ENCODE results near the gene NEK4.

The NEK4 gene

DNA sequence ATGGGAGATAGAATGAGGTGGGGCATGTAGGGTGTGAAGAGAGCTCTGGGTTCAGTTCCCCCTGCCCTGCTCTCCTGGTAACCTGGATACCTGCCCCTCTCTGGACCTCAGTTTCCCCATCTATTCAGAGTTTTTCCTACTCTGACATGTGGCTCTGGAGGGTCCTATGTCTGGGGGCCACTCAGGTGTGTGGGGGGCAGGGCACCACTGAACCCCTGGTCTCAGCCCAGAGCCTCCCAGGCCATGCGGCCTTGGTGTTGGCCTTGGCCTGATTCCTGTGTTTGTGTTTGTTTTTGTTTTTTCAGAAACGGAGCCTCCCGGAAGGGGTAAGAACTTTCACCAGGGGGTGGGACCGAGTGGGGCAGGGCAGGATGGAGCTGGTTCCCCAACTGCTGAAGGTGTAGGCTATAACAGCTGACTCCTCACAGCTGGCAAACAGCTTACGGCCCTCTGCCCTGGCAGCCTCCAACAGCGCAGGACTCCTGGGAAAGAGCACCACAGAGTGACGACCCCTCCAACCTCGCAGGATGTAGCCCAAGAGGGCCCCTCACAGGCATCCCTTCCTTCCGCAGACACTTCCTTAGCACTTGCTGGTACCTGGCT, 24.7 kb upstream of the NEK4 start (continued):
- TF ChIP-seq ZBTB11 (tag by site-specific recombination; conservative IDR thresholded peaks at IDR 0.05; ENCODE audit: low read depth) (no peak), GLIS1 (tag by site-specific recombination; IDR thresholded peaks at IDR 0.05) (no peak), REPIN1 (tag by site-specific recombination; IDR thresholded peaks at IDR 0.05; ENCODE audit: low read depth) (no peak), ZNF354C (tag by site-specific recombination; IDR thresholded peaks at IDR 0.05; ENCODE audit: borderline replicate concordance, low read depth) (no peak), ZNF768 (tag by site-specific recombination; IDR thresholded peaks at IDR 0.05) (no peak), PBX3 (CRISPR knock-in tag; IDR thresholded peaks at IDR 0.05) (no peak), ZNF248 (tag by site-specific recombination; IDR thresholded peaks at IDR 0.05) (no peak), ZIC2 (tag by site-specific recombination; IDR thresholded peaks at IDR 0.05) (no peak), ZNF837 (tag by site-specific recombination; IDR thresholded peaks at IDR 0.05) (no peak)
- TF ChIP-seq, protein P1, sequence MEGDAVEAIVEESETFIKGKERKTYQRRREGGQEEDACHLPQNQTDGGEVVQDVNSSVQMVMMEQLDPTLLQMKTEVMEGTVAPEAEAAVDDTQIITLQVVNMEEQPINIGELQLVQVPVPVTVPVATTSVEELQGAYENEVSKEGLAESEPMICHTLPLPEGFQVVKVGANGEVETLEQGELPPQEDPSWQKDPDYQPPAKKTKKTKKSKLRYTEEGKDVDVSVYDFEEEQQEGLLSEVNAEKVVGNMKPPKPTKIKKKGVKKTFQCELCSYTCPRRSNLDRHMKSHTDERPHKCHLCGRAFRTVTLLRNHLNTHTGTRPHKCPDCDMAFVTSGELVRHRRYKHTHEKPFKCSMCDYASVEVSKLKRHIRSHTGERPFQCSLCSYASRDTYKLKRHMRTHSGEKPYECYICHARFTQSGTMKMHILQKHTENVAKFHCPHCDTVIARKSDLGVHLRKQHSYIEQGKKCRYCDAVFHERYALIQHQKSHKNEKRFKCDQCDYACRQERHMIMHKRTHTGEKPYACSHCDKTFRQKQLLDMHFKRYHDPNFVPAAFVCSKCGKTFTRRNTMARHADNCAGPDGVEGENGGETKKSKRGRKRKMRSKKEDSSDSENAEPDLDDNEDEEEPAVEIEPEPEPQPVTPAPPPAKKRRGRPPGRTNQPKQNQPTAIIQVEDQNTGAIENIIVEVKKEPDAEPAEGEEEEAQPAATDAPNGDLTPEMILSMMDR (tag by site-specific recombination; IDR thresholded peaks at IDR 0.05) = no peak
- TF ChIP-seq, protein P2, sequence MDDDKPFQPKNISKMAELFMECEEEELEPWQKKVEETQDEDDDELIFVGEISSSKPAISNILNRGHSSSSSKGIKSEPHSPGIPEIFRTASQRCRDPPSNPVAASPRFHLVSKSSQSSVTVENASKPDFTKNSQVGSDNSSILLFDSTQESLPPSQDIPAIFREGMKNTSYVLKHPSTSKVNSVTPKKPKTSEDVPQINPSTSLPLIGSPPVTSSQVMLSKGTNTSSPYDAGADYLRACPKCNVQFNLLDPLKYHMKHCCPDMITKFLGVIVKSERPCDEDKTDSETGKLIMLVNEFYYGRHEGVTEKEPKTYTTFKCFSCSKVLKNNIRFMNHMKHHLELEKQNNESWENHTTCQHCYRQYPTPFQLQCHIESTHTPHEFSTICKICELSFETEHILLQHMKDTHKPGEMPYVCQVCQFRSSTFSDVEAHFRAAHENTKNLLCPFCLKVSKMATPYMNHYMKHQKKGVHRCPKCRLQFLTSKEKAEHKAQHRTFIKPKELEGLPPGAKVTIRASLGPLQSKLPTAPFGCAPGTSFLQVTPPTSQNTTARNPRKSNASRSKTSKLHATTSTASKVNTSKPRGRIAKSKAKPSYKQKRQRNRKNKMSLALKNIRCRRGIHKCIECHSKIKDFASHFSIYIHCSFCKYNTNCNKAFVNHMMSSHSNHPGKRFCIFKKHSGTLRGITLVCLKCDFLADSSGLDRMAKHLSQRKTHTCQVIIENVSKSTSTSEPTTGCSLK (tag by site-specific recombination; IDR thresholded peaks at IDR 0.05) = no peak

DNA sequence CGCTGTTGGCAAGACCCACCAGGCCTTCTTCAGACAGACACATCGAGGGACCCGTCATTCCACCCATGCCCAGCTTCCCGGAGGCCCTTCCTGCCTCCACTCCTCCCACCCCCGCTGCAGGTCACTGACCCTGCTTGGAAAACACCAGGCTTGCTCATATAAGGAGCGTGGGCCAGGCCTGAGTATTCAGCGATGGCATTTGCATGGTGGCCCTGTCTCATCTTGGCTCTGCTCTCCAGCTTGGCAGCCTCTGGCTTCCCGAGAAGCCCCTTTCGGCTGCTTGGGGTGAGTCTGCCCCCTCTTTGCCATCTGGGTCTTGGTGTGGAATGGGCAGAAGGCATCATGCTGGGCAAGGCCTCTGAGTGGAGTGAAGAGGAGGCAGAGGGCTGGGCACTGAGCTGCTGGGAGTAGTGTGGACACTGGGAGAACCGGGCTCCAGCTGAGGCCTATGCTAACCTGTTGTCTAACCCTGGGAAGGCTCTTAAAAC, 23.9 kb upstream of the NEK4 start, which contains the start of gene ITIH3:
Gene ITIH3, plus strand, starts transcription at position 185 of the 488 bp plus-strand sequence. Its CDS starts 8 bp downstream, at position 193.
- no peak within 1 kb of the TSS for H3K4me3 ChIP-seq (ENCODE audit: low read depth, low read length)
- TF ChIP-seq, protein P3, sequence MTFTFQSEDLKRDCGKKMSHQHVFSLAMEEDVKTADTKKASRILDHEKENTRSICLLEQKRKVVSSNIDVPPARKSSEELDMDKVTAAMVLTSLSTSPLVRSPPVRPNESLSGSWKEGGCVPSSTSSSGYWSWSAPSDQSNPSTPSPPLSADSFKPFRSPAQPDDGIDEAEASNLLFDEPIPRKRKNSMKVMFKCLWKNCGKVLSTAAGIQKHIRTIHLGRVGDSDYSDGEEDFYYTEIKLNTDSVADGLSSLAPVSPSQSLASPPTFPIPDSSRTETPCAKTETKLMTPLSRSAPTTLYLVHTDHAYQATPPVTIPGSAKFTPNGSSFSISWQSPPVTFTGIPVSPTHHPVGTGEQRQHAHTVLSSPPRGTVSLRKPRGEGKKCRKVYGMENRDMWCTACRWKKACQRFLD (tag by site-specific recombination; IDR thresholded peaks at IDR 0.05) = no peak
- TF ChIP-seq ZNF621 (tag by site-specific recombination; IDR thresholded peaks at IDR 0.05) = no peak
- no peak for TF ChIP-seq ZNF16 (tag by site-specific recombination; IDR thresholded peaks at IDR 0.05; ENCODE audit: low read depth)
- TF ChIP-seq ZNF585B (tag by site-specific recombination; IDR thresholded peaks at IDR 0.05) = no peak
- TF ChIP-seq ZNF555 (tag by site-specific recombination; conservative IDR thresholded peaks at IDR 0.05) = no peak
- TF ChIP-seq, protein P4, sequence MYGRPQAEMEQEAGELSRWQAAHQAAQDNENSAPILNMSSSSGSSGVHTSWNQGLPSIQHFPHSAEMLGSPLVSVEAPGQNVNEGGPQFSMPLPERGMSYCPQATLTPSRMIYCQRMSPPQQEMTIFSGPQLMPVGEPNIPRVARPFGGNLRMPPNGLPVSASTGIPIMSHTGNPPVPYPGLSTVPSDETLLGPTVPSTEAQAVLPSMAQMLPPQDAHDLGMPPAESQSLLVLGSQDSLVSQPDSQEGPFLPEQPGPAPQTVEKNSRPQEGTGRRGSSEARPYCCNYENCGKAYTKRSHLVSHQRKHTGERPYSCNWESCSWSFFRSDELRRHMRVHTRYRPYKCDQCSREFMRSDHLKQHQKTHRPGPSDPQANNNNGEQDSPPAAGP (tag by site-specific recombination; IDR thresholded peaks at IDR 0.05) = no peak
- TF ChIP-seq ZNF114 (tag by site-specific recombination; IDR thresholded peaks at IDR 0.05) = no peak
- TF ChIP-seq ZNF239 (tag by site-specific recombination; IDR thresholded peaks at IDR 0.05) = no peak
- TF ChIP-seq, protein P5, sequence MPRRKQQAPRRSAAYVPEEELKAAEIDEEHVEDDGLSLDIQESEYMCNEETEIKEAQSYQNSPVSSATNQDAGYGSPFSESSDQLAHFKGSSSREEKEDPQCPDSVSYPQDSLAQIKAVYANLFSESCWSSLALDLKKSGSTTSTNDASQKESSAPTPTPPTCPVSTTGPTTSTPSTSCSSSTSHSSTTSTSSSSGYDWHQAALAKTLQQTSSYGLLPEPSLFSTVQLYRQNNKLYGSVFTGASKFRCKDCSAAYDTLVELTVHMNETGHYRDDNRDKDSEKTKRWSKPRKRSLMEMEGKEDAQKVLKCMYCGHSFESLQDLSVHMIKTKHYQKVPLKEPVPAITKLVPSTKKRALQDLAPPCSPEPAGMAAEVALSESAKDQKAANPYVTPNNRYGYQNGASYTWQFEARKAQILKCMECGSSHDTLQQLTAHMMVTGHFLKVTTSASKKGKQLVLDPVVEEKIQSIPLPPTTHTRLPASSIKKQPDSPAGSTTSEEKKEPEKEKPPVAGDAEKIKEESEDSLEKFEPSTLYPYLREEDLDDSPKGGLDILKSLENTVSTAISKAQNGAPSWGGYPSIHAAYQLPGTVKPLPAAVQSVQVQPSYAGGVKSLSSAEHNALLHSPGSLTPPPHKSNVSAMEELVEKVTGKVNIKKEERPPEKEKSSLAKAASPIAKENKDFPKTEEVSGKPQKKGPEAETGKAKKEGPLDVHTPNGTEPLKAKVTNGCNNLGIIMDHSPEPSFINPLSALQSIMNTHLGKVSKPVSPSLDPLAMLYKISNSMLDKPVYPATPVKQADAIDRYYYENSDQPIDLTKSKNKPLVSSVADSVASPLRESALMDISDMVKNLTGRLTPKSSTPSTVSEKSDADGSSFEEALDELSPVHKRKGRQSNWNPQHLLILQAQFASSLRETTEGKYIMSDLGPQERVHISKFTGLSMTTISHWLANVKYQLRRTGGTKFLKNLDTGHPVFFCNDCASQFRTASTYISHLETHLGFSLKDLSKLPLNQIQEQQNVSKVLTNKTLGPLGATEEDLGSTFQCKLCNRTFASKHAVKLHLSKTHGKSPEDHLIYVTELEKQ (tag by site-specific recombination; IDR thresholded peaks at IDR 0.05; ENCODE audit: borderline replicate concordance) = no peak

More for the DNA sequence above, 23.9 kb upstream of the NEK4 start, which contains the start of gene ITIH3:
- CTCF ChIA-PET = no interaction called here
- H3K9me3 ChIP-seq (ENCODE audit: control insufficient read depth, insufficient read depth, low read depth, low read length) = no peaks in the 10 kb centered on the region
- no peak within 1 kb of the TSS for H3K27ac ChIP-seq (ENCODE audit: extremely low read depth, low read depth, low read length)
- POLR2A ChIA-PET = no interaction called here
- H3K36me3 ChIP-seq (ENCODE audit: control insufficient read depth in 2 of 2, insufficient read depth in 1 of 2, low read length in 2 of 2) = no peaks in the 10 kb centered on the region
- H3K4me1 ChIP-seq (ENCODE audit: control insufficient read depth, insufficient read depth, low read length) = no peaks in the 10 kb centered on the region
